Stimulated activated CD4-positive, alpha-beta T cell treated with anti-CD3 and anti-CD28 coated beads, TNF-alpha, amount 100 ng/mL, for 1 hour (primary cell): ENCODE results near the gene NFIX.

Source experiments
- DNase-seq, 3 donors: peaks; one replicate each; pipeline ENCODE4 v3.0.0-alpha.2; 2020; ENCODE audit warnings: low read depth in 3 of 3, low spot score in 1 of 3

NFIX gene

GRCh38 chr19:13033819-13034611, 38.7 kb downstream of the NFIX start:
- peak in 1 of 3 donors; percentile 27 for DNase-seq

GRCh38 chr19:13034636-13035035, 39.4 kb downstream of the NFIX start:
- DNase-seq, result no peak

- no peak for DNase-seq
Observed at GRCh38 chr19:13035820-13036365, 40.6 kb downstream of the NFIX start.

- no peak for DNase-seq
Observed at GRCh38 chr19:13036366-13036976, 41.2 kb downstream of the NFIX start.

GRCh38 chr19:13037161-13037560, 41.9 kb downstream of the NFIX start:
- no peak for DNase-seq

GRCh38 chr19:13037731-13038130, 42.5 kb downstream of the NFIX start:
- DNase-seq, result no peak

- DNase-seq, result no peak
Observed at GRCh38 chr19:13038306-13039210, 43.3 kb downstream of the NFIX start.

- DNase-seq, result no peak
Observed at GRCh38 chr19:13039211-13039789, 44.0 kb downstream of the NFIX start.

GRCh38 chr19:13040232-13040947, 45.1 kb downstream of the NFIX start:
- DNase-seq, result no peak

GRCh38 chr19:13040948-13041292, 45.6 kb downstream of the NFIX start:
- DNase-seq, result no peak

GRCh38 chr19:13042443-13043130, 47.3 kb downstream of the NFIX start:
- DNase-seq, result no peak

GRCh38 chr19:13043285-13043684, 48.0 kb downstream of the NFIX start:
- no peak for DNase-seq

- DNase-seq, result no peak
Observed at GRCh38 chr19:13044231-13044836, 49.1 kb downstream of the NFIX start.

- no peak for DNase-seq
Observed at GRCh38 chr19:13045812-13046211, 50.5 kb downstream of the NFIX start.

GRCh38 chr19:13047374-13047773, 52.1 kb downstream of the NFIX start:
- DNase-seq, result no peak

- no peak for DNase-seq
Observed at GRCh38 chr19:13050274-13050673, 55.0 kb downstream of the NFIX start.

GRCh38 chr19:13051557-13052165, 56.4 kb downstream of the NFIX start:
- no peak for DNase-seq

- no peak for DNase-seq
Observed at GRCh38 chr19:13052447-13053175, 57.3 kb downstream of the NFIX start.
